NCI-H2107 (cell line): Measurements from ENCODE around the gene VAMP5.

ENCODE experiments used
- DNase-seq: peaks from one replicate; lab custom pipeline; 2025; lab: John Stamatoyannopoulos, UW

VAMP5 gene

DNA sequence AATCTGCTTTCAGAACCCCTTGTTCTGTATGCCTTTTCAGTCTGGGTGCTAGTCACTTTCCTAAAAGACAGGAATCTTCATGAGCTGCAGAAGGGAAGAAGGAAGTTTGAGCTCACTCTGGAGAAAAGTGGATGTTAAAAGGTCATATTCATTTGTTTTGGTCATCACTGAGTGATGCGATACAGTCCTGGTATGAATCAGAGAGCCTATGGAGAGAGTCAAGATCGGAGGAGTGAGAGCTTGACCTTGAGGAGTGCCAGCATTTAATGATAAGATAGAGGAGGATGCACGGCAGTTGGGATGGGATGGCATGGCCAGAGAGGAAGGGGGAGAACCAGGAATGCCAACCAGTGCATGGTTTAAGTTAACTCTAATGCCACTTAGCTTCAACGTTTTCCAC, 51.4 kb downstream of the VAMP5 start:
- no peak for DNase-seq

DNA sequence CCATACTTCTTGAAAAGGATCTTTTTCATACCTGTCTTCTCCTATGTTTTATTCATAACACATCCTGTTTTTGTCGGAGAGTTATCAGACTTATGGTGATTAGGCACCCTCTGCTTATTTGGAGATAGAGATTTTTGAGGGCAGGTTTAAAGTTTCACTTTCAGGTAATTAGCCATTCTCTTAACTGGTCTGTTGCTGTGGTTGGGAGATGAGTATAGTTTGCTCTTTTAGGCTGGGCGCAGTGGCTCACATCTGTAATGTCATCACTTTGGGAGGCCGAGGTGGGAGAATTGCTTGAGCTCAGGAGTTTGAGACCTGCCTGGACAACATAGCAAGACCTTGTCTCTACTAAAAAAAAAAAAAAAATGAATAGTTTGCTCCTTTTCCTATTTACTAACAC, 58.5 kb downstream of the VAMP5 start:
- no peak for DNase-seq
